Caco-2 (cell line): ENCODE data around the gene TERB1. TPM values are rescaled to one million over a fixed set of nuclear protein-coding genes. Genes with fewer than 3 reads are reported as not detected.
A peak's percentile ranks its signal among the peaks of the same experiment; 100 is the strongest.

Source experiments
- BruUV-seq: library from RNA; stranded (reverse); fragments of 400-500 nt; replicated peaks from 2 replicates; lab custom pipeline; 2021; lab: Mats Ljungman, UMichigan
- CTCF ChIA-PET: fragments of 300-600 bp; sonication (Branson Sonifier 250); formaldehyde crosslinking; loops from one replicate; lab custom pipeline; 2022; ENCODE audit warnings: antibody characterized with exemption; lab: Charles Lee
- POLR2A ChIA-PET: fragments of 300-600 bp; sonication (Branson Sonifier 250); formaldehyde crosslinking; loops from one replicate; lab custom pipeline; 2022; ENCODE audit warnings: antibody characterized with exemption; lab: Charles Lee
- DNase-seq, 2 experiments: peaks; one replicate each; pipeline versions ENCODE4 v3.0.0 to v3.0.0-alpha.2; 2020 to 2022
- H3K27me3 ChIP-seq: replicated peaks from 2 replicates; pipeline ENCODE4 v1.6.0; 2011; ENCODE audit warnings: low read length; ENCODE audit not compliant: control insufficient read depth, insufficient read depth
- H3K36me3 ChIP-seq: 2 replicates; pipeline ENCODE4 v1.5.1; 2011; ENCODE audit warnings: low read length; ENCODE audit not compliant: control insufficient read depth, insufficient read depth
- H3K4me1 ChIP-seq: fragments of 250-450 bp; sonication (Bioruptor Pico); 2 replicates; pipeline ENCODE4 v1.5.1; 2020; ENCODE audit warnings: mild to moderate bottlenecking
- H3K4me3 ChIP-seq: 2 replicates; pipeline ENCODE4 v1.5.1; 2011; ENCODE audit warnings: low read depth, mild to moderate bottlenecking, control low read depth, low read length
- H3K9me3 ChIP-seq: fragments of 250-450 bp; sonication (Bioruptor Pico); 2 replicates; pipeline ENCODE4 v1.5.1; 2020; ENCODE audit warnings: mild to moderate bottlenecking, moderate library complexity
- H3K27ac Mint-ChIP-seq: one replicate; pipeline ENCODE4 v1.8.0; 2022; ENCODE audit warnings: mixed read lengths; ENCODE audit not compliant: unreplicated experiment
- H3K27me3 Mint-ChIP-seq: one replicate; pipeline ENCODE4 v1.8.0; 2022; ENCODE audit warnings: mixed read lengths; ENCODE audit not compliant: insufficient read depth, unreplicated experiment
- H3K36me3 Mint-ChIP-seq: one replicate; pipeline ENCODE4 v1.8.0; 2022; ENCODE audit warnings: mild to moderate bottlenecking, mixed read lengths; ENCODE audit not compliant: insufficient read depth, unreplicated experiment
- H3K4me1 Mint-ChIP-seq: one replicate; pipeline ENCODE4 v1.8.0; 2022; ENCODE audit warnings: low read depth, mixed read lengths; ENCODE audit not compliant: unreplicated experiment
- H3K4me3 Mint-ChIP-seq: one replicate; pipeline ENCODE4 v1.8.0; 2022; ENCODE audit warnings: mild to moderate bottlenecking, moderate library complexity, mixed read lengths; ENCODE audit not compliant: unreplicated experiment
- H3K9me3 Mint-ChIP-seq: one replicate; pipeline ENCODE4 v1.8.0; 2022; ENCODE audit warnings: mixed read lengths; ENCODE audit not compliant: unreplicated experiment
- CTCF ChIP-seq, 2 experiments: fragments of 200-600 bp in 1 of 2; IDR thresholded peaks; 1 replicate in 1 of 2; 2 replicates in 1 of 2; pipeline versions ENCODE4 v1.5.1 to v1.8.0; 2011 to 2022; ENCODE audit warnings: antibody characterized with exemption in 1 of 2, control low read depth in 1 of 2, inconsistent platforms in 1 of 2, low read depth in 1 of 2, low read length in 1 of 2, mild to moderate bottlenecking in 1 of 2, moderate library complexity in 1 of 2; ENCODE audit not compliant: insufficient read depth in 1 of 2, severe bottlenecking in 1 of 2, unreplicated experiment in 1 of 2
- intact Hi-C: fragments of 100-400 bp; cut with micrococcal nuclease; formaldehyde crosslinking; loops from one replicate; pipeline ENCODE4 v1.10.0; 2022; ENCODE audit not compliant: unreplicated experiment
- total RNA-seq: library from RNA; stranded (reverse); gene quantifications from 2 replicates; pipeline ENCODE4 v1.2.3, GENCODE V29; 2022

TERB1 gene
- total RNA-seq, 1 experiment from 2014 or later, result not detected

GRCh38 chr16:66752379-66752778, 49.0 kb downstream of the TERB1 start:
- Histone ChIP-seq H3K9me3 (no peaks in the 10 kb centered on the region), H3K4me3 (no peak overlapping the region), H3K27me3 (no peaks in the 10 kb centered on the region), H3K4me1 (peaks cover 12% of the 10 kb centered on the region; the same call in 1 of the 2 replicates), H3K36me3 (no peaks in the 10 kb centered on the region)
- Mint-ChIP-seq H3K4me3 (peak overlapping the region; percentile 78), H3K27me3 (no peaks in the 10 kb centered on the region), H3K4me1 (peaks cover 26% of the 10 kb centered on the region), H3K27ac (peak overlapping the region; percentile 55), H3K36me3 (peaks cover 32% of the 10 kb centered on the region), H3K9me3 (no peaks in the 10 kb centered on the region)
- DNase-seq, result no peak
- no TSS peak for BruUV-seq
- intact Hi-C loops, result loop anchor here (5.0 to 10.0 kb wide), 2 partner anchors 112 to 145 kb away; no protein-coding TSS in a partner anchor
- POLR2A ChIA-PET, result interaction anchor here (0.6 kb wide), 1 partner anchor 127 kb away, joined by 5 read pairs; no protein-coding TSS in a partner anchor
- CTCF ChIA-PET, result interaction anchor here (0.6 to 2.9 kb wide), 8 partner anchors 15 to 407 kb away, joined by 3 to 11 read pairs (median 4); partner anchors contain the start of gene NAE1
- TF ChIP-seq CTCF (IDR thresholded peaks at IDR 0.05; ENCODE audit: insufficient read depth in 1 of 2, low read depth in 1 of 2, low read length in 1 of 2, severe bottlenecking in 1 of 2, unreplicated experiment in 1 of 2), result no peak

GRCh38 chr16:66751992-66752322, 49.4 kb downstream of the TERB1 start:
- H3K4me3 ChIP-seq, result peak overlapping the region; percentile 100
- H3K27me3 ChIP-seq, result no peaks in the 10 kb centered on the region
- no peak for DNase-seq
- H3K27ac Mint-ChIP-seq, result peak overlapping the region; percentile 55
- peak overlapping the region; percentile 78 for H3K4me3 Mint-ChIP-seq
- peak in 1 of 2 experiments; percentile 12 for TF ChIP-seq CTCF (IDR thresholded peaks at IDR 0.05; ENCODE audit: insufficient read depth in 1 of 2, low read depth in 1 of 2, low read length in 1 of 2, severe bottlenecking in 1 of 2, unreplicated experiment in 1 of 2)
- no peaks in the 10 kb centered on the region for H3K9me3 ChIP-seq
- intact Hi-C loops, result loop anchor here (5.0 to 10.0 kb wide), 2 partner anchors 113 to 145 kb away; no protein-coding TSS in a partner anchor
- H3K36me3 ChIP-seq, result no peaks in the 10 kb centered on the region
- ChIA-PET CTCF (interaction anchor here (0.6 to 2.9 kb wide), 8 partner anchors 14 to 407 kb away, joined by 3 to 11 read pairs (median 4); partner anchors contain the start of gene NAE1), POLR2A (interaction anchor here (0.6 kb wide), 1 partner anchor 127 kb away, joined by 5 read pairs; no protein-coding TSS in a partner anchor)
- BruUV-seq, result no TSS peak
- H3K4me1 Mint-ChIP-seq, result peaks cover 26% of the 10 kb centered on the region
- H3K4me1 ChIP-seq, result peaks cover 12% of the 10 kb centered on the region; the same call in 1 of the 2 replicates
- H3K27me3 Mint-ChIP-seq, result no peaks in the 10 kb centered on the region
- H3K36me3 Mint-ChIP-seq, result peaks cover 37% of the 10 kb centered on the region
- no peaks in the 10 kb centered on the region for H3K9me3 Mint-ChIP-seq

- no TSS peak for BruUV-seq
- peak within 1 kb of the TSS; percentile 55 for H3K27ac Mint-ChIP-seq
- peak; percentile 61 to 95 for TF ChIP-seq CTCF (IDR thresholded peaks at IDR 0.05; ENCODE audit: insufficient read depth in 1 of 2, low read depth in 1 of 2, low read length in 1 of 2, severe bottlenecking in 1 of 2, unreplicated experiment in 1 of 2)
- peak within 1 kb of the TSS; percentile 78 for H3K4me3 Mint-ChIP-seq
- no peaks in the 10 kb centered on the region for H3K36me3 ChIP-seq
- intact Hi-C loops, result loop anchor here (5.0 to 10.0 kb wide), 2 partner anchors 113 to 144 kb away; no protein-coding TSS in a partner anchor
- POLR2A ChIA-PET, result interaction anchor here (0.6 kb wide), 2 partner anchors 95 to 128 kb away, joined by 3 to 5 read pairs; no protein-coding TSS in a partner anchor
- H3K4me3 ChIP-seq, result peak within 1 kb of the TSS; percentile 100
- H3K36me3 Mint-ChIP-seq, result peaks cover 42% of the 10 kb centered on the region
- no peaks in the 10 kb centered on the region for H3K27me3 Mint-ChIP-seq
- CTCF ChIA-PET, result interaction anchor here (0.6 to 2.9 kb wide), 11 partner anchors 11 to 408 kb away, joined by 3 to 11 read pairs (median 4); partner anchors contain the start of gene NAE1
- no peaks in the 10 kb centered on the region for H3K27me3 ChIP-seq
- no peaks in the 10 kb centered on the region for H3K9me3 Mint-ChIP-seq
- peak; percentile 78 to 94 for DNase-seq
- no peaks in the 10 kb centered on the region for H3K9me3 ChIP-seq
- H3K4me1 ChIP-seq, result peaks cover 12% of the 10 kb centered on the region; the same call in 1 of the 2 replicates
- H3K4me1 Mint-ChIP-seq, result peaks cover 26% of the 10 kb centered on the region
Observed at GRCh38 chr16:66751303-66751991, 49.9 kb downstream of the TERB1 start, which contains the start of gene DYNC1LI2. Gene DYNC1LI2, minus strand, starts transcription at chr16:66751609. Its CDS starts 18 bp downstream, at chr16:66751591.
